ENCODE results near the gene CPN2. TPM values are rescaled to one million over a fixed set of nuclear protein-coding genes. Genes with fewer than 3 reads are reported as not detected.

Gene CPN2, protein sequence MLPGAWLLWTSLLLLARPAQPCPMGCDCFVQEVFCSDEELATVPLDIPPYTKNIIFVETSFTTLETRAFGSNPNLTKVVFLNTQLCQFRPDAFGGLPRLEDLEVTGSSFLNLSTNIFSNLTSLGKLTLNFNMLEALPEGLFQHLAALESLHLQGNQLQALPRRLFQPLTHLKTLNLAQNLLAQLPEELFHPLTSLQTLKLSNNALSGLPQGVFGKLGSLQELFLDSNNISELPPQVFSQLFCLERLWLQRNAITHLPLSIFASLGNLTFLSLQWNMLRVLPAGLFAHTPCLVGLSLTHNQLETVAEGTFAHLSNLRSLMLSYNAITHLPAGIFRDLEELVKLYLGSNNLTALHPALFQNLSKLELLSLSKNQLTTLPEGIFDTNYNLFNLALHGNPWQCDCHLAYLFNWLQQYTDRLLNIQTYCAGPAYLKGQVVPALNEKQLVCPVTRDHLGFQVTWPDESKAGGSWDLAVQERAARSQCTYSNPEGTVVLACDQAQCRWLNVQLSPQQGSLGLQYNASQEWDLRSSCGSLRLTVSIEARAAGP
- not detected in 2 replicates for total RNA-seq

DNA sequence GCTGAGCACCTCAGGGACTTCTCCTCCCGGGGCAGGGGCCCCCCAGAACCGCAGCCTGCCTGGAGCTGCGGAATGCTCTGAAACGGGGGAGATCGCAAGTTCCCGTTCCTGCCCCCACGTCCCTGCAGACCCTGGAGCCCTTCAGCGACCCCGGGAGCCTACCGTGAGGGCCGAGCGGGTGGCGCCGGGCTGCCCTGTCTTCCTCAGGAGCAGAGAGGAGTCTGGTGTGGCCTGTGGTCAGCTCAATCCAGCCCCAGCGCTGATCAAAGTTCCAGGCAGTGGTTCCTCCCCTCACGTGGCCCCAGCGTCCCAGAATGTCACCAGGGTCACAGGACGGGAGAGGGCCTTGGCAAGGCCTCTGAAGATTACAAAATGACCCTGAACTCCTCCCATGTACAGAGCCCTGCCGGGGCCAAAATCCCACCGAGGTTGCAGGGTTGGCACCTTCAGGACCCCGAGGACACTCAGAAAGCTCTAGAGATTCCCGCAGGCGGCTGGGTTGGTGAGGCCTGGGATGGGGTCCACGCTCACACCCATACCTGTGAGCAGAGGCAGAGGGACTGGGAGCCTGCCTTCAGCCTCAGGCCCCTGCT, at the start of gene CPN2:
TSS of gene CPN2 (minus strand) at position 249 of the 593 bp plus-strand sequence. CDS start 8,626 bp downstream, outside the sequence.
- no peak for DNase-seq (ENCODE audit: low read depth in 2 of 2)

DNA sequence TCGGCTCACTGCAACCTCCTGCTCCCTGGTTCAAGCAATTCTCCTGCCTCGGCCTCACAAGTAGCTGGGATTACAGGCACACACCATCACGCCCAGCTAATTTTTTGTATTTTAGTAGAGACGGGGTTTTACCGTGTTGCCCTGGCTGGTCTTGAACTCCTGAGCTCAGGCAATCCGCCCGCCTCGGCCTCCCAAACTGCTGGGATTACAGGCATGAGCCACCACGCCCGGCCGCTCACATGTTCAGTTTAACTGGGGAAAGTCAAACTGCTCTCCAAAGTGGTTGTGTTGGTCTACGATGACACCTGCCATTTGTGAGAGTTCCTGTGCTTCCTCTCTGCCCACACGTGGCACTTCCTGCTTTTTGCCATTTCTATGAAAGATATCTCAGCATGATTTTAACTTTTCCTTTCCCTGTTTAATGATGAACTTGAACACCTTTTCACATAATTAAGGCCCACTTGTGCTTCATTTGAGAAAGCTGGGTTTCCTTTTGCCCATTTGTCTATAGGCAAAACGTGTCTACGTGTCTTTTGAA, 48.8 kb upstream of the CPN2 start:
- no peak for DNase-seq (ENCODE audit: low read depth in 2 of 2)

DNA sequence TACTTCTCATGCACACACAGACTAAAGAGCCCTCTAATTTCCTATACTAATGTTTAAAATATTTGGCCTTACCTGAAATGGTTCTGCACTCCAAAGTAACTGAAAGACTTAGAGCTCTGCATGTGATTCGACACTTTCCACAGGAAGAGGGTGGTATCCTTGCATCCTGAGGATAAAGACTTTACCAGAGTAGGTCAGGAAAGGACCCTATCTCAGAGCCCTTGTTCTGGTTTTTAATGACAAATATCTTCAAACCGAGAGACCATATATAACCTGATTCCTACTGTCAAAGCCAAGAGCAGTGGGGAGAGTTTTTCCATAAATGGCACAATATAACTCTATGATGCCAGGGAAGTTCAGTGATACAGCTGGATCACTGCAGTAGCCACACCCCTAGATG, 48.0 kb upstream of the CPN2 start, which contains the start of gene GP5:
TSS of gene GP5 (minus strand) at position 101 of the 400 bp plus-strand sequence. CDS start 984 bp downstream, outside the sequence.
- no peak for DNase-seq (ENCODE audit: low read depth in 2 of 2)

DNA sequence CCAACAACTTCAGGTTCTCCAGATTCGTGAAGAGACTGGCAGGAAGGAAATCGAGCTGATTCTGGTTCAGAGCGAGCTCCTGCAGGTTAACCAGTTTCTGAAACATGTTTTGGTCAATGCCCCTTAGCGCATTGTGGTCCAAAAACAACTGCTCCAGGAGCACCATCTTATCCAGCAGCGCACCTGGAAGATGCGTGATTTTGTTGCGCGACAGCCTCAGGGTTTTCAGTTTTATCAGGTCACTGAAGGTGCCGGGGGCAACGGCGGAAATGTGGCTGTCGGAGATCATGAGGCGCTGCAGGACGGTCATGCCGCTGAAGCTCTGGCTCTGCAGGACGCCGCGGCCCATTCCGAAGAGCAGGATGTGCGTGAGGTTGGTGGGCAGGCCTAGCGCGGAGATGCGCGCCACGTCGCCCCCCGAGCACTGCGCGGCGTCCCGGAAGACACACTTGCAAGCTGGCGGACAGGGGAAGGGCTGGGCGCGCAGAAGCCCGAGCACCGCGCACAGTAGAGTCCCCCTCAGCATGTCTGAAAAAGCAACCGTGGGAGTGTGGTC, 46.7 kb upstream of the CPN2 start:
- peak in 1 of 2 donors; percentile 52 for DNase-seq (ENCODE audit: low read depth in 2 of 2)

DNA sequence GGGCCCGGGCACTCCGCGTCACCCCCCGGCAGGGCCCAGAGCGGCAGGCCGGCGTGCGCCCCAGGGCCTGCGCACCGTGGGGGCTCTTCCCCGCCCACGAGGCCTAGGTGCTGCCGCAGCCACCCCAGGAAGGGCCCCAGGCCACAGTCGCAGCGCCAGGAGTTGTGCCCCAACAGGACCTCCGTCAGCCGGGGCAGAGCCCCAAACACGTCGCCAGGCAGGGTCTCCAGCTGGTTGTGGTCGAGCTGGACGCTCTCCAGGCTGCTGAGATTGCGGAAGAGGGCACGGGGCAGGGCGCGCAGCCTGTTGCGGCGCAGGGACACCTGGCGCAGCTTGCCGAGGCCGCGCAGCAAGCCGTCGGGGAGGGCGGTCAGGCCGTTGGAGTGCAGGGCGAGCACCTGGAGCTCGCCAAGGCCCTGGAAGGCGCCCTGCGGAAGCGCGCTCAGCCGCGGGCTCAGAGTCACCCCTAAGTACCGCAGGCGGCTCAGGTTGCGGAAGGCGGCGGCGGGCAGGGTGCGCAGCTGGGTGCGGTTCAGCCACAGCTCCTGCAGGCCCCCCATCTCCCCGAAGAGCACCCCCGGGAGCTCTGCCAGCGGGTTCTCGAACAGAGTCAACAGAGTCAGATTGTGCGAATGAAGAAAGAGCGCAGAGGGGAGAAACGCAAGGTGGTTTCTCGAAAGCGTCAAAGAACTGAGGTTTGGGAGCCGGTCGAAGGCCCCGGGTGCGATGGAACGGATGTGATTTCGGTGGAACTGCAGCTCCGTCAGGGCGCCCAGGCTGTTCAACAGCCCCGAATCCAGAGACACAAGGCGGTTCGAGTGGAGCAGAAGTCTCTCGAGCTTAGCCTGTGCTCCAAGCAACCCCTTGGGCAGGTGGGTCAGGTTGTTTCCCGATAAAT, 46.0 kb upstream of the CPN2 start:
- DNase-seq (ENCODE audit: low read depth in 2 of 2) = no peak

DNA sequence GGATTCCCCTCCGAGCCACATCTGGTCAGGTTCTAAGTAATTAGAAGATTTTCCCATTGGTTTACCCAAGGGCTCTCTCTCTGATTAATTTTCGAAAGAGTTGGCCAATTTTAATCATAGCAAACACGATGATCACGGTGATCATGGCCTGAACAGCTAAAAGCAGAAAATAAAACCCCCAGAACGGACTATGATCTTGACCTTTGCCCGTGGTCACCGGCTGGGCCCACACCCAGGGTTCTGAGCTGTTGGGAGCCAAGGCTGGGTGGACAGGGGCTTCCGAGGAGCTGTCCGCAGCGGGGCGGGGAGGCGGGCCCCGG, 45.4 kb upstream of the CPN2 start:
- DNase-seq (ENCODE audit: low read depth in 2 of 2) = no peak

DNA sequence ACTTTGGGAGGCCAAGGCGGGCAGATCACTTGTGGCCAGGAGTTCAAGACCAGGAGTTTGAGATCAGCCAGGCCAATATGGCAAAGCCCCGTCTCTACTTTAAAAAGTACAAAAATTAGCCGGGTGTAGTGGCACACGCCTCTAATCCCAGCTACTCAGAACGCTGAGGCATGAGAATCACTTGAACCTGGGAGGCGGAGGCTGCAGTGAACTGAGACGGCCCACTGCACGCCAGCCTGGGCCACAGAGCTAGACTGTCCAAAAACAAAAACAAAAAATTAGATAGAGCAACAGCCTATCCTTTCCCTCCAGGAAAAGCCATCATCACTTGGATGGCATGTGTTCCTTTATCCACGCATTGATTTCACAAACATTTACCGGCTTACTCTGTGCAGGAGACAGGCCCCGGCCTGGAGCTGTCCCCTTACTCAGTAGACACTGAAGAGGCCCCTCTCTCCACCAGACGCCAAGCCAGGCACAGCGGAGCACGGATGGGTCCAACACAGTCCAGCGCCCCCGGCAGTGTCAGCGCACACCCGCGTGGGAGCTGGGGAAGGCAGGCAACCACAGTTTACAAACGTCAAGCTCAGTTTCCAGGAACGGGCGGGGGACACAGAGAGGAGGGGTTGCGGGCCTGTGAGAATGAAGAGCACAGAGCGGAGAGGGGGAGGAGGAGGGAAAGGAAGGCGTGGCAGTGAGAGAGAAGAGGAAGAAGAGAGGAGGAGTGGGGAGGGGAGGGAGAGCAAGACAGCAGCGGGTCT, 44.8 kb upstream of the CPN2 start:
- DNase-seq (ENCODE audit: low read depth in 2 of 2) = peak in 1 of 2 donors; percentile 45

DNA sequence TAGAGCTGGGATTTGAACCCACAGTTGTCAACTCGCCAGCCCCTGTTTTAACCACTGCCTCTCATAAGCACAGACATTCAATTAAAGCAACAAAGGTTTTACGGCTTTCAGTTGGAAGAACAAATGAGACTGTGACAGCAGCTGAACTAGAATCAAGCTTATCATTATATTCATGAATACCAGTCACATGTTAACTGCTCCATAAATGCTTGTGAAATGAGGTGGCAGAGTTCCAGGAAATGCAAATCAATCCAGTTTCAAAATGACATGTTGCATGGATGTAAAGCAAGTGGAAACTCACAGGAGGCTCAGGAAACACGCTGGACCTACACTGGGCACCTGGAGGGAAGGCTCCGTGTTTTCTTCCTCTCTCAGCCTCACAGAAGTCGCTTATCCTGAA, 44.1 kb upstream of the CPN2 start:
- DNase-seq (ENCODE audit: low read depth in 2 of 2) = peak; percentile 45 to 78

DNA sequence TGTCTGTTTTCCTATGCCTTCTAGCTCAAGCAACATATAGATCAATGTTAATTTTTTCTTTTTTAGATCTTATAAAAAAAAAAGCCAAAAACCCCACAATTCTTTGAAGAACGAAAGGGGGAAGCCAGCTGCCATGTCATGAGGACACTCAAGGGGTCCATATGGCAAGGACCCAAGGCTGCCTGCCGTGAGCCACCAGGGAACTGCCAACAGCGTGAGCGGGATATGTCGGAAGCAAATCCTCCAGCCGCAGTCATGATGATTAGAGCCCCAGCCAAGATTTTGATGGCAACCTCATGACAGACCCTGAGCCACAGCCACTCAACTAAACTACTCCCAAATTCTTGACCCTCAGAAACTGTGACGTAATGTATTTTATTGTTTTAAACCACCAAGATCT, 41.4 kb upstream of the CPN2 start:
- DNase-seq (ENCODE audit: low read depth in 2 of 2) = no peak

DNA sequence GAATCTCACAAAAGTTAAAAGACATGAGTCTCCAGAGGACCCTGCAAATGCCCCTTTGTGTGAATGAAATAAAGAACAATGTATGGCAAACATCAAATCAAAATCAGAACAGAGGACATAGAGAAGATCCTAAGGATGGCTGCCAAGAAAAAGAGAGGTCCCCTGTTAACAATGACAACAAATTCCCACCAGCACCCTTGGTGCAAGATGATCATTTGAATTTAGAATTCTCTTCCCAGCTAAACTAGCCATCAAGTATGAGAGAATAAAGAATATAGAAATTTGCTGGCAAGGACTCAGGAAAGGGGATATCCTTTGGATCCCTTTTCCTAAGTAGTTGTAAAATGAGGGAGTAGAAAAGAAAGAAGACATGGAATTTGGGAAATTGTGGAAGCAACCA, 39.7 kb upstream of the CPN2 start:
- no peak for DNase-seq (ENCODE audit: low read depth in 2 of 2)

DNA sequence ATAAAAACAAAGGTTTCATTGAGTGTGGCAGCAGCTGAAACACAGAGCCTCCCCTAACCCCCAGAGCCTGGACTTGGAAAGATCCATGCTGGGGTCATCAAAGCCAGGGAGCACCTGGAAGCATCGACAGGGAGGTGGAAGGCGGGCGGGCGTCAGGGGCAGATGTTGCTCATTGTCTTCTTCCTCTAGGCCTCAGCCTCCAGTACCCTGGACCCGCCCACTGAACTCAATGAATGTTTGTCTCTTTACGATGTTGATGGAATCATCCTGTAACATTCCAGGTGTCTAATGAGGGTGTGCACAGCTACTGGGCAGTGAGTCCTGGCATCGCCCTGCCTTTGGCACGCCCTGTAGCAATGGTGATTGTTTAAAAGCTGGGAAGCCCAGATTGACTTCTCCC, 38.1 kb upstream of the CPN2 start:
- no peak for DNase-seq (ENCODE audit: low read depth in 2 of 2)

DNA sequence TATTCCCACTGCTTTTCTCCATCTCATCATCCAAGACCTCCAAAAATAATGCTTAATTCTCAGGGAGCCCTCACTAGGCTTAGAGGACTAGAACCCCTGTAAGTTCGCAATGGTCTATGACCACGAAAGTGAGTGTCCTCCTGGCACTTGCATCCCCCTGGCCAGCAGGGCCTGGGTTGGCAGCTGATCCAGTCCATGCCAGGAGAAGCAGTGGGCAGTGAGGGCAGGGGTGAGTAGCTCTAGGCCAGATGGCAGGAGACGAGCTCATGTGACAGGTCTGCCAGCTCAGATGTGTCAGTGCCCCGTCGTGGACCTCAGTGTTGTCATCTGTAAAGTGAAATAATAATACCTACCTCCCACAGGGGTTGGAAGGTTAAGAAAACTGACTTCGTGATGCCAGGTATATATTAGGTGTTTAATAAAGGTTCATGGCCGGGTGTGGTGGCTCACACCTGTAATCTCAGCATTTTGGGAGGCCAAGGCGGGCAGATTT, 36.8 kb upstream of the CPN2 start:
- DNase-seq (ENCODE audit: low read depth in 2 of 2) = no peak

DNA sequence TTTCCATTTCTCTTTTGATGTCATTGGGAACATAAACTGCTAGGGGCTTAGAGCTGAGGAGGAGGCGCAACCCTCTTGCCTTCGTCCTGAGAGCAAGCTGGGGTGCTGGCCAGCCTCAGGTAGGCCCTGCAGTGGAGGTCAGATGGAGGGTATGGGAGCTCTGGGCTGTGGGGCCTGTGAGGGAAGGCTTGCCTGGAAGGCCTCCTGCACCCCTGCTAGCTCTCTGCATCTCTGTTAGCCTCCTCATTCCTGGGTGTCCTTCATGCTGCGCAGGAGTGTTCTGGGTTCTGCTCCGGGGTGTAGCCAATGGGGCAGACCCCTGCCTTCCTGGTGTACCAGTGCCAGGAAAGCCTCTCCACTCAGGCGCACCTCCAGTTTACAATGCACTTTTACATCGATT, 36.1 kb upstream of the CPN2 start:
- no peak for DNase-seq (ENCODE audit: low read depth in 2 of 2)

DNA sequence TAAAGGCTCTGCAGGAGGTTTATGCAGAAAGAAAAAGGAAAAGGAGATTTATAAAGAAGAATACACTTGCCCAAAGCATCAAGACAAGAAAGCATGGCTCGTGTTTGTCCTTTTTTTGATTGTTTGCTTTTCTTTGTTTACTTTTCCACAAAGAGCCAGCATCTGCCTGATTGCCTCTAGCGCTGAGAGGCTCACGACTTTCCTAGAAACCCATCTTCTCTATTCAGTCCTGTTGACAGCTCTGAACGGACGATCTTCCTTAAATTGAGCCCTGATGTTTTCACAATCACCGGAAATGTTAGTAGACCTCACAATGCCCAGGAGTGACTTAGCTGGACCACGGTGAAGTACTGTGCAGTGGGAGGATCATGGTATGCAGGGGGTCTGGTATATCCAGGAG, 35.5 kb upstream of the CPN2 start:
- DNase-seq (ENCODE audit: low read depth in 2 of 2) = no peak

DNA sequence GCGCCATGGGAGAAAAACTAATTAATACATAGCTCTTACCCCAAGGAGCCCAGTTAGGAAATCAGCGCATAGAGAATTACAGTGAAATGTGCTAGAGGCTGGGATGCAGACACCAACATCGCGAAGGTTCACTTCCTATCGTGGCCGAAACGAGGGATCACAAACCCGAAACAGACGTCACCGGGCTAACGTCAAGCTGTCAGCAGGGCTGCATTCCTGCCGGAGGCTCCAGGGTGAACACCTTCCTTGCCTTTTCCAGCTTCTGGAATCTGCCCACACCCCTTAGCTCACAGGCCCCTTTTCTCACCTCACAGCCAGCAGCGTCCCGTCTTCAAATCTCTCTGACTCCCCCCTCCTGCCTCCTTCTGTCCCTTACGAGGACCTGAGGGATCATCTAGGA, 34.9 kb upstream of the CPN2 start:
- DNase-seq (ENCODE audit: low read depth in 2 of 2) = no peak

DNA sequence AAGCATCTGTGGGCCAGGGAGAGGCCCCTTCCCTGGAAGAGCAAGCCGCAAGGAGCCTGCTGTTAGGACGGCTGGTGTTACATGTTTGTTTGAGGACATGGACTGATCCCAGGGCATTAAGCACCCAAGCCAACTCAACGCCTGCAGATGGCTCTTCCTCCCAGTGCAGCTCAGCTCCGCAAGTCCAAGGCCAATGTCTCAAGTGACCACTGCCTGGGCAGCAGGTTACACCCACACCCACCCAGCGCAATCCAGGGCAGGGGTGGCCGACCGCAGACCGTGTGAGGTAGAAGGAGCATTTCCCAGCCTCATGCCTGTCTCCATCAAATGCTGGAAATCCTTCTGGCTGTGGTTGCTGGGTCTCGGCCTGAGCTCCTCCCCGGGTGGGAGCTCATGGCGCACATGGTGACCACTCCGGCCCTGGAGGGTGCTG, 33.5 kb upstream of the CPN2 start:
- DNase-seq (ENCODE audit: low read depth in 2 of 2) = no peak

DNA sequence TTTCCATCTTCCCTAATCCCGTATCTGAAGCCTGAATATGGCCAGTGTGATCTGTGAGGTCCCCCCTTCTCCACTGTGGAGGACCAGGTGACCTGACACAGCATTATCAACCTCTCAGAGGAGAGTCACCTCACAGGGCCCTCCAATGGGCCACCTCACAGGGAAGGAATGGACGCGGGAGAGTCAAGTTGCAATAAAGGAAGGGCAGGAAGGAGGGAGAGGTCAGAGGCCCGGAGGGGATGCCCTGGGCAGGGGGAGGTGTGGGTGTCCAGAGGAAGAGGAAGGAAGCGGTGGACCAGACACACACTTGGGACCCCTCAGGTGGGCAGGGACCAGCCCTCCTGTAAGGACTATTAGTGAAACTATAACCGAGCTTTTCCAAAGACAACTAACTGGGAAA, 33.0 kb upstream of the CPN2 start:
- no peak for DNase-seq (ENCODE audit: low read depth in 2 of 2)

DNA sequence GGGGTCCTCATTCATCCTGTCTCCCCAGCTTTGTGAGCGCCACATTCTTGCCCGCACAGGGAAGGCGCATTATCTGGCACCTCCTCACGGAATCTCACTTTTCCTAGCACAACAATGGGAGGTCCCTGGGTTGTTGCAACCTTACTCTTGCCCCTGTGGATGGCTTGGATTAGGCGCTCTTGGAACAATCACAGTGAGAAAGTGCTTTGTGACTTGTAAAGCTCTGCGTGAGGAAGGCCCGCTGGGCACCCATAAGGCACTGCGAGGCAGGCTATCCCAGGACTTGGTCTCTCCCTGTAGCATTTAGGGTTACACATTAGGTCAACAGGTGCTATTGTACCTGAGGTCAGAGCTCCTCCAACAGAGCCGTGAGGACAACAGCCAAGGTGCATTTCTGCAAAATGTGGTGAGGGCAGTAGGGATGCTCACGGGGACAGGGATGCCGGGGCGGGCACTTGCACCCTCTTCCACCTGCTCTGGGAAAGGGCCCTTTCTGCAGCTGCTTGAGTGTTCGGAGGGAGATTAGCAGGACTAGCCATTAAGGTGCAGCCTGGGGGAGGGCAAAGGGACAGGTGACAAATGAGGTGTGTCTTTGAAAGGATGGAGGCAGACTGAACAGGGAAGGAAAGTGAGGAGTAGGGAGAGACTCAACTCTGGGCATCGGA, 32.3 kb upstream of the CPN2 start:
- no peak for DNase-seq (ENCODE audit: low read depth in 2 of 2)

DNA sequence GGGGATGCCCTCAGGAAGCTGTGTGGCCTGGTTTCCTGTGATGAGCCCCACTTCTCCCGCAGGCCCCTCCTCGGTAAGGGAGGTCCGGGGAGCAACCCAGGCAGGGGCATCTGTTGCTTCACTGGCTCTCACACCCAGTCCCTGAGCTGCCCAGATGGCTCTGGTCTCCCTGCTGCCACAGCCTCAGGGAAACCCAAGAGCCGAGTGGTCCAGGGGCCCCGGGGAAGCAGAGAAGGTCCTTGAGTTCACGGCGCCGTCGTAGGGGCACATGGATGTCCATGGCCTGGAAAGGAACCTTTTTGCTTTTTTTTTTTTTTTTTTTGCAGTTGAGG, 31.7 kb upstream of the CPN2 start:
- no peak for DNase-seq (ENCODE audit: low read depth in 2 of 2)

Measured in dermis microvascular lymphatic vessel endothelial cell (primary cell).